NCI-H2171 (cell line): ENCODE results near the gene ANKRD40.
"Not testable (repeated sequence)": the region's sequence is repeated elsewhere in the genome, so short reads cannot be mapped to it uniquely, and the experiment has no call there.

Experiments
- DNase-seq: peaks from one replicate; lab custom pipeline; 2025; lab: John Stamatoyannopoulos, UW

ANKRD40 gene

GRCh38 chr17:50686494-50687199 lies 21.1 kb downstream of the ANKRD40 start:
- DNase-seq, result no peak

GRCh38 chr17:50685691-50686493 lies 21.8 kb downstream of the ANKRD40 start:
- no peak for DNase-seq

DNA sequence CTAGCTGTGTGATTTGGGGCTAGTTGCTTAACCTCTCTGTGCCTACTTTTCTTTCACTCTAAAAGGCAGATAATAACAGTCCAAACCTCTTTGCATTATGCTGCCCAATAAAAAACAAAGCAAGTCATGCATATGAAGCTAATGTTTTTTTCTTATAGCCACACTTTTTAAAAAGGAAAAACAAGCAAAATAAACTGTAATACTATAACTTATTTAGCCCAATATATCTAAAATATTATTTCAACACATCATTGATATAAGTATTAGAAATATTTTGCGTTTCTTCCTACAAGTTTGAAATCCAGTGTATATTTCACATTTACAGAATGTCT lies 22.4 kb downstream of the ANKRD40 start:
- DNase-seq, result no peak

DNA sequence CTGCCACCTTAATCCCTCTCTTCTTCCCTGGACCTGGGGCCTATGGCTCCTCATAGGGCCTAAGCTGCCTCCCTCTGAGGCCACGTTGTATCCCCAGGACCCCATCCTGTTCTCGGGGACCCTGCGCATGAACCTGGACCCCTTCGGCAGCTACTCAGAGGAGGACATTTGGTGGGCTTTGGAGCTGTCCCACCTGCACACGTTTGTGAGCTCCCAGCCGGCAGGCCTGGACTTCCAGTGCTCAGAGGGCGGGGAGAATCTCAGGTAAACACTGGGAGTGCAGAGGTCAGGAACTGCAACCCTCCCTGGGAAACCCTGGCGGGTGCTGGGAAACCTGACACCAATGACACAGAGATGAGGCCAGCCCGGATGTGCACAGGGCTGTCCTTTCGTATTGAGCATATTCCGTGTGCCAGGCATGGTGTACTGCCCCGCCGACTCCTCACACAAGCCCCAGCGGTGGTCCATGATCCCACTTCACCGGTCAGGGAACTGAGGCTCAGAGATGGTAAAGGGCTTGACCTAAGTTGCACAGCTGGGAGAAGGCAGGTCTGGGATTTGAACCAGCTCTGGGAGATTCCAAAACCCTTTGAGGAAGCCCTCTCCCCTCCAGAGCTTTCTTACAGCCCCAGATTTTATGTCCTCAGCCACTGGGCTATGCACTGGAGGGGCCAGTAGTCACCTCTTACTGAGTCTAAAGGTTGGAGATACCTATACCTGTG lies 22.9 kb downstream of the ANKRD40 start:
- DNase-seq, result no peak

GRCh38 chr17:50684288-50684611 lies 23.5 kb downstream of the ANKRD40 start:
- DNase-seq, result no peak

DNA sequence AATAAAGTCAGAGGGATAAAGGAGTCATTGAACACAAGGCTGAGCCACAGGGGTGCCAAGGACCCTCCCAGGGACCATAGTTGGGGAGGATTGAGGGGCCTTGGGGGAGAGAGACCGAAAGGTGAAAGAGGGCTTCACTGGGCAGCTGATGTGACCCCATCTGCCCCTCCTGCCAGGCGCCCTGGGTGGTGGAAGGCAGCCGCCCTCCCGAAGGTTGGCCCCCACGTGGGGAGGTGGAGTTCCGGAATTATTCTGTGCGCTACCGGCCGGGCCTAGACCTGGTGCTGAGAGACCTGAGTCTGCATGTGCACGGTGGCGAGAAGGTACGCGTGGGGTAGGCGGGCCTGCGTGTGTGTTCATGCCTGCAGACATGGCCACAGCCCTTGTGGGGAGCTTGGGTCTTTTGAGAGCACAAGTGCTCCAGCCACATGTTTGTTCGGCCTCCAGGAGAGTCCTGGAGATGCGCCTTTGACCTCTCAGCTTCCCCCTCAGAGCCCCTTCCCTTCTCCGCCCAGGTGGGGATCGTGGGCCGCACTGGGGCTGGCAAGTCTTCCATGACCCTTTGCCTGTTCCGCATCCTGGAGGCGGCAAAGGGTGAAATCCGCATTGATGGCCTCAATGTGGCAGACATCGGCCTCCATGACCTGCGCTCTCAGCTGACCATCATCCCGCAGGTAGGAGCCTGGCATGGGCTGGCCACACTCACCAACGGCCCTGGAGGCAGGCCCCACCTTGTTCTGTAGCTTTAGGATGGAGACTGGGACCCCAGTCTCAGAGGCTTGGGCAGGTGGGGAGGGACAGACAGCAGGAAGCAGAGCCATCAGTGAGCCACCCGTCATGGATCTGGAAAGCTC lies 24.1 kb downstream of the ANKRD40 start:
- no peak for DNase-seq

GRCh38 chr17:50682938-50683337 lies 24.8 kb downstream of the ANKRD40 start:
- no peak for DNase-seq

DNA sequence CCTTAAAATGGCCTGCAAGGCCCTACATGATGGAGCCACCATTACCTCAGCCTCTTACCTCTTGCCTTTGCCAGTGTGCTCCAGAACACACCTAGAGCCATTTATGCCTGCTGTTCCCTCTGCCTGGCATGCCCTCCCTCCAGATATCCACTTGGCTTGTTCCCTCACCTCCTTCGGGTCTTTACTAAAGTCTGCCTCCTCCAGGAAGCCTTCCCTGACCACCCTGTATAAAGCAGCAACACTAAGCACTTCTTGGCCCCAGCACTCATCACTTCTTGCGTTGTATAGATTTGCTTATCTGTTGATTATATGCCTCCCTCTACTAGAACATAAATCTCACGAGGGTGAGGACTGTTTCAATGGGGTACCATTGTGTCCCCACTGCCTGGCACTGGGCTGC lies 25.3 kb downstream of the ANKRD40 start:
- no peak for DNase-seq

- peak; percentile 44 for DNase-seq
Measured at GRCh38 chr17:50681263-50682200, 26.2 kb downstream of the ANKRD40 start.

DNA sequence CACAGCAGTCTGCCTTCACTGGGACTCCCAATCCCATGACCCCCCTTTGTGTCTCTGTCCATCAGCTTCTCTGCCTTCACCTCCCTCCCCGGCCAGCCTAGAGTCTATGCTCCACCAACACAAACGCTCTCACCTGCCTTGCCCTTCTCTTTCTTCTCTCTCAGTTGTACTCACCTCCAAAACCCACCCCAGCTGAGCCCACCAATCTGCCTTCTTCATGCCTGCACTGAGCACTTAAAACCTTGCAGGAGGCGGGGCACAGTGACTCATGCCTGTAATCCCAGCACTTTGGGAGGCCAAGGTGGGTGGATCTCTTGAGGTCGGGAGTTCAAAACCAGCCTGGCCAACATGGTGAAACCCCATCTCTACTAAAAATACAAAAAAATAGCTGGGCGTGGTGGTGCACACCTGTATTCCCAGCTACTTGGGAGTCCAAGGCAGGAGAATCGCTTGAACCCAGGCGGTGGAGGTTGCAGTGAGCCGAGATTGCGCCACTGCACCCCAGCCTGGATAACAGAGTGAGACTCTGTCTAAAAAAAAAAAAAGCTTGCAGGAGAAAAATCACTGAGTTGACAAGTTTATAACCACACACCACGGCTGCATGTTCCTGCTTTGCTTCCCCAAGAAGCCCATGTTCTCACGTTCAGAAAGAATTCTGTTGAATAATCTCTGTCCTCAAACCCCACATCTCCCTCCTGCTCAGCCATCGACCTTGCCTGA lies 27.0 kb downstream of the ANKRD40 start:
- not testable (repeated sequence) for DNase-seq

- no peak for DNase-seq
Measured at GRCh38 chr17:50680126-50680525, 27.6 kb downstream of the ANKRD40 start.

DNA sequence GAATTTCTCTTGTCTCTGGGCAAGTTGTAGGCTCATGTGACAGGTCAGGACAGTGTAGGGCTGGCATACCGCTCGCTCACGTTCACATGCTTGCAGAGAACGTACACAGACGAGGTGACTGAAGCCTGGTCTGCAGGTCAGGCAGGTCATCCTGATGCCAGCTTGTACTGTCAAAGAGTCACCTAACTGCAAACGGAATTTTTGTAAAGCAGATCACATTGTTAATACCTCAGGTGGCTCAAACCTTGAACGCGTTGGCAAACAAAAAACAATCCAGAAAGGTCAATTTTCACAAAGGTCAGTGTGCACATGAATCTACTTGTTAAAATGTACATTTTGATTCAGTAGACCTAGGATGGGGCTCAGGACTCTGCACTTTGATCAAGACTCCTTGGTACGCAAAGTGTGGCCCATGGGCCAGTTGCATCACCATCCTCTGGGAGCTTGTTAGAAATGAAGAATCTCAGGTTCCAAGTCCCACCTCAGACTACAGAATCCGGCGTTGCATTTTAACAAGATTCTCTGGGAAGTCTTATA lies 28.6 kb downstream of the ANKRD40 start:
- no peak for DNase-seq

GRCh38 chr17:50677851-50678375 lies 29.8 kb downstream of the ANKRD40 start:
- DNase-seq, result no peak

DNA sequence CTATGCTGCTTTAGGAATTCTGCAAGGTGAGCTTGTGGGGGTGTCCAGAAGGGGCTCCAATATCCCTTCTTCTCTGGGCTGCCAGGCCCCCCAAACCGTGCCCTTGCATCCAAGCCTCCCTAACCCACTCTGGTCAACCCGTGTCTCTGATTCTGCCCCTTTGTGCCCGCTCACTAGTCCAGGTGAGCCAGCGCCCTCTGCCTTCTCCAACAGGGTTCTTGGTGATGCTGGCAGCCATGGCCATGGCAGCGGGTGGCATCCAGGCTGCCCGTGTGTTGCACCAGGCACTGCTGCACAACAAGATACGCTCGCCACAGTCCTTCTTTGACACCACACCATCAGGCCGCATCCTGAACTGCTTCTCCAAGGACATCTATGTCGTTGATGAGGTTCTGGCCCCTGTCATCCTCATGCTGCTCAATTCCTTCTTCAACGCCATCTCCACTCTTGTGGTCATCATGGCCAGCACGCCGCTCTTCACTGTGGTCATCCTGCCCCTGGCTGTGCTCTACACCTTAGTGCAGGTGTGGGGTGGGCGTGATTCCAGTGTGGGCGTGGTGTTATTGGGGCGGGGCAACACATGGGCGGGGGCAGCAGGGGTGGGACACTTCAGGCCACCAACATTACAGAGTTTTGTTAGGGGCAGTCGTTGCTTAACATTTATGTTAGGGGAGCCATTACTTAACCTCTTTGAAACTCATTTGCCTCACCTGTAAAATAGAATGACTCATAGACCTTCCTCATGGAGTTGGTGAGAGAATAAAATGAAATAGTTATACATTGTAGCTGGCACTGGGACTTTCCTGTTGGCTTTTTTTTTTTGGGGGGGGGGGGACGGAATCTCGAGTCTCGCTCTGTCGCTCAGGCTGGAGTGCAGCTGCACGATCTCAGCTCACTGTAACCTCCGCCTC lies 31.4 kb downstream of the ANKRD40 start:
- DNase-seq, result no peak

GRCh38 chr17:50675627-50676026 lies 32.1 kb downstream of the ANKRD40 start:
- no peak for DNase-seq

GRCh38 chr17:50675190-50675589 lies 32.5 kb downstream of the ANKRD40 start:
- no peak for DNase-seq

DNA sequence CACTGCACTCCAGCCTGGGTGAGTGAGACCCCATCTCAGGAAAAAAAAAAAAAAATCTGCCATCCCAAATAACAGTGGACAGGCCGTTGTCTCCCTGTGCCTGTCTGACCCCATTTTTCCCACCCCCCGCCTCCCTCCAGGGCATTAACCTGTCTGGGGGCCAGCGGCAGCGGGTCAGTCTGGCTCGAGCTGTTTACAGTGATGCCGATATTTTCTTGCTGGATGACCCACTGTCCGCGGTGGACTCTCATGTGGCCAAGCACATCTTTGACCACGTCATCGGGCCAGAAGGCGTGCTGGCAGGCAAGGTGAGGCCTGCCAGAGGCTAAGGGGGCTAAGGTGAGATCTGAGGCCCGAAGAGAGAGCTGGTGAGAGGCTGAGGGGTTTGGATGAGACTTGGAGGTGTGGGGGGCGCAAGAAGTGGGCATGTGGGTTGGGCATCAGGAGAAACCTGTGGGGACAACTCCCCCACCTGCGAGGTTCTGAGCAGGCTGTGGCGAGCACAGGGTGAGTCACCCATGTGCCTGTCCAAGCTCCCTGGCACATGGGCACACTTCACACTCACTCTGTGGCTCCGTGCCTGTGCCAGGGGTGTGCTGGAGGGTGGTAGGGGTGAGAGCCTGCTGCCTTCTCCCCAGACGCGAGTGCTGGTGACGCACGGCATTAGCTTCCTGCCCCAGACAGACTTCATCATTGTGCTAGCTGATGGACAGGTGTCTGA lies 34.7 kb downstream of the ANKRD40 start:
- DNase-seq, result no peak

- DNase-seq, result no peak
Measured at GRCh38 chr17:50672071-50672470, 35.6 kb downstream of the ANKRD40 start.
